ENCODE results near the gene CRLF1.

- TF ChIP-seq, protein P1, sequence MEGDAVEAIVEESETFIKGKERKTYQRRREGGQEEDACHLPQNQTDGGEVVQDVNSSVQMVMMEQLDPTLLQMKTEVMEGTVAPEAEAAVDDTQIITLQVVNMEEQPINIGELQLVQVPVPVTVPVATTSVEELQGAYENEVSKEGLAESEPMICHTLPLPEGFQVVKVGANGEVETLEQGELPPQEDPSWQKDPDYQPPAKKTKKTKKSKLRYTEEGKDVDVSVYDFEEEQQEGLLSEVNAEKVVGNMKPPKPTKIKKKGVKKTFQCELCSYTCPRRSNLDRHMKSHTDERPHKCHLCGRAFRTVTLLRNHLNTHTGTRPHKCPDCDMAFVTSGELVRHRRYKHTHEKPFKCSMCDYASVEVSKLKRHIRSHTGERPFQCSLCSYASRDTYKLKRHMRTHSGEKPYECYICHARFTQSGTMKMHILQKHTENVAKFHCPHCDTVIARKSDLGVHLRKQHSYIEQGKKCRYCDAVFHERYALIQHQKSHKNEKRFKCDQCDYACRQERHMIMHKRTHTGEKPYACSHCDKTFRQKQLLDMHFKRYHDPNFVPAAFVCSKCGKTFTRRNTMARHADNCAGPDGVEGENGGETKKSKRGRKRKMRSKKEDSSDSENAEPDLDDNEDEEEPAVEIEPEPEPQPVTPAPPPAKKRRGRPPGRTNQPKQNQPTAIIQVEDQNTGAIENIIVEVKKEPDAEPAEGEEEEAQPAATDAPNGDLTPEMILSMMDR (conservative IDR thresholded peaks at IDR 0.05), result no peak
- TF ChIP-seq EZH2 (IDR thresholded peaks at IDR 0.05; ENCODE audit: low read depth), result no peak
Measured at GRCh38 chr19:18559685-18560084, 46.9 kb downstream of the CRLF1 start.

Measured in PC-9 (cell line).